BJ (cell line): Measurements from ENCODE around the gene BICD2. TPM values are rescaled to one million over a fixed set of nuclear protein-coding genes. Genes with fewer than 3 reads are reported as not detected.

Experiments
- CTCF ChIA-PET: fragments of 350-600 bp; formaldehyde crosslinking; extraction: SDS; loops from one replicate; lab custom pipeline; 2021; ENCODE audit warnings: antibody characterized with exemption, inconsistent platforms; lab: Yijun Ruan, JAX
- POLR2A ChIA-PET: fragments of 300-600 bp; sonication (Branson Sonifier 250); formaldehyde crosslinking; extraction: SDS; loops from one replicate; lab custom pipeline; 2021; ENCODE audit warnings: antibody characterized with exemption; lab: Charles Lee
- DNase-seq: peaks from one replicate; pipeline ENCODE4 v3.0.0-alpha.2; 2011; ENCODE audit warnings: low read depth
- H3K27me3 ChIP-seq: 2 replicates; pipeline ENCODE4 v1.6.0; 2011; ENCODE audit warnings: low read length; ENCODE audit not compliant: control insufficient read depth, insufficient read depth
- H3K36me3 ChIP-seq: 2 replicates; pipeline ENCODE4 v1.5.1; 2011; ENCODE audit warnings: low read length; ENCODE audit not compliant: control insufficient read depth, insufficient read depth
- H3K4me3 ChIP-seq: 2 replicates; pipeline ENCODE4 v1.5.1; 2011; ENCODE audit warnings: low read depth, mild to moderate bottlenecking, control low read depth, low read length
- polyA plus RNA-seq: library from polyadenylated mRNA; depleted of rRNA; stranded (reverse); fragments of >200 nt; gene quantifications from 2 replicates; pipeline ENCODE4 v1.2.3, GENCODE V29; 2011
- TF ChIP-seq, protein P1 (sequence below): IDR thresholded peaks from 2 replicates; pipeline ENCODE4 v1.5.1; 2011; ENCODE audit warnings: low read depth, mild to moderate bottlenecking, control low read depth, inconsistent platforms, low read length, moderate library complexity; ENCODE audit not compliant: insufficient read depth

The BICD2 gene
- polyA plus RNA-seq, 1 experiment: 11.6 TPM

DNA sequence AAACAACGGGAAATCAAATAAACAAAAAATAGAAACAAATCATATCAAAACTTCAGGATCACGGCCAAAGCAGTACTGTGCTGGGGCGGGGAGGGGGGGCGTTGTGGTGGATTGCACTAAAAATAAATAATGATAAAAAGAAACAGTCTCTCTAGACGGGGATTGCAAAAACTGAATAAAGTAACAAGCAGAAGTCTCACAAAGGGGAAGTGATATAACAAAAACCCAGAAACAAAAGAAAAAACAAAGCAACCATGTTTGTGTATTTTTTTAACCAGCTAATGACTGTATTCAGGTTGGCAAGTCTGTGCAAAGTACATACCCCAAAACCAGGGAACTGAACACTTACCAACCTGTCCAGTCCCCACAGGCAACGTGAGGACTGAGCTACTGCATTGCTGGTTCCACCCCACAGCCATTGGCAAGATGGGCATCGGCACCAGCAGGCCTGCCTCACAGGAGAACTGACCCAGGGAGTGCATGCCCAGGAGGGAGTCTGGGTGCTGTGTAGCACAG, 24.1 kb downstream of the BICD2 start:
- Histone ChIP-seq H3K36me3 (no peaks in the 10 kb centered on the region), H3K27me3 (no peaks in the 10 kb centered on the region), H3K4me3 (no peak overlapping the region)
- DNase-seq: no peak
- TF ChIP-seq, protein P1, sequence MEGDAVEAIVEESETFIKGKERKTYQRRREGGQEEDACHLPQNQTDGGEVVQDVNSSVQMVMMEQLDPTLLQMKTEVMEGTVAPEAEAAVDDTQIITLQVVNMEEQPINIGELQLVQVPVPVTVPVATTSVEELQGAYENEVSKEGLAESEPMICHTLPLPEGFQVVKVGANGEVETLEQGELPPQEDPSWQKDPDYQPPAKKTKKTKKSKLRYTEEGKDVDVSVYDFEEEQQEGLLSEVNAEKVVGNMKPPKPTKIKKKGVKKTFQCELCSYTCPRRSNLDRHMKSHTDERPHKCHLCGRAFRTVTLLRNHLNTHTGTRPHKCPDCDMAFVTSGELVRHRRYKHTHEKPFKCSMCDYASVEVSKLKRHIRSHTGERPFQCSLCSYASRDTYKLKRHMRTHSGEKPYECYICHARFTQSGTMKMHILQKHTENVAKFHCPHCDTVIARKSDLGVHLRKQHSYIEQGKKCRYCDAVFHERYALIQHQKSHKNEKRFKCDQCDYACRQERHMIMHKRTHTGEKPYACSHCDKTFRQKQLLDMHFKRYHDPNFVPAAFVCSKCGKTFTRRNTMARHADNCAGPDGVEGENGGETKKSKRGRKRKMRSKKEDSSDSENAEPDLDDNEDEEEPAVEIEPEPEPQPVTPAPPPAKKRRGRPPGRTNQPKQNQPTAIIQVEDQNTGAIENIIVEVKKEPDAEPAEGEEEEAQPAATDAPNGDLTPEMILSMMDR: no peak
- POLR2A ChIA-PET: no interaction called here
- CTCF ChIA-PET: interaction anchor here (1.0 kb wide), 1 partner anchor 25 kb away, joined by 3 read pairs; no protein-coding TSS in a partner anchor

DNA sequence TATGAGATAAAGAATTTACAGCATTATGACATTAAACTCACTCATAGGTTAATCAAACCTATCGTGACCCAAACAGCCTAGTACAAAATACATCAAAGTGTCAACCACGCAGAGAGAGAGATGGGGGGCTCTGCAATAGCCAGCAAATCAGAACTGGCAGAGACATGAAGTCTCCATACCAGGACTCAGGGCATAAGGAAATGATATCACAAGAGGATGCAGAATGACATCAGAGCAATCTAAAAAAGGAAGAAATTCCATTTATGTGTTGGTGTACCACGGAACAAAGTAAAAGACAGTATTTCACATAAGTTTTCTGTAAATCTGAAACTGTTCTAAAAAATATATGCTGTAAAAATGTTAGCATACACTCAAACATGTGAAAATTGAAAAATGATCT, 24.6 kb downstream of the BICD2 start:
- Histone ChIP-seq H3K27me3 (no peaks in the 10 kb centered on the region), H3K36me3 (no peaks in the 10 kb centered on the region), H3K4me3 (no peak overlapping the region)
- TF ChIP-seq, protein P1: no peak
- POLR2A ChIA-PET: no interaction called here
- no peak for DNase-seq
- CTCF ChIA-PET: interaction anchor here (1.0 kb wide), 1 partner anchor 24 kb away, joined by 3 read pairs; no protein-coding TSS in a partner anchor

GRCh38 chr9:92739346-92739970, 25.2 kb downstream of the BICD2 start:
- TF ChIP-seq, protein P1: no peak
- no peak for DNase-seq
- POLR2A ChIA-PET: no interaction called here

GRCh38 chr9:92738661-92739081, 26.0 kb downstream of the BICD2 start:
- no peaks in the 10 kb centered on the region for H3K36me3 ChIP-seq
- no peak for DNase-seq
- TF ChIP-seq, protein P1: no peak
- POLR2A ChIA-PET: no interaction called here
- no peak overlapping the region for H3K4me3 ChIP-seq
- H3K27me3 ChIP-seq: no peaks in the 10 kb centered on the region
- CTCF ChIA-PET: no interaction called here

More at GRCh38 chr9:92739346-92739970, 25.2 kb downstream of the BICD2 start:
- Histone ChIP-seq H3K4me3 (no peak overlapping the region), H3K27me3 (no peaks in the 10 kb centered on the region), H3K36me3 (no peaks in the 10 kb centered on the region)
- CTCF ChIA-PET: no interaction called here

DNA sequence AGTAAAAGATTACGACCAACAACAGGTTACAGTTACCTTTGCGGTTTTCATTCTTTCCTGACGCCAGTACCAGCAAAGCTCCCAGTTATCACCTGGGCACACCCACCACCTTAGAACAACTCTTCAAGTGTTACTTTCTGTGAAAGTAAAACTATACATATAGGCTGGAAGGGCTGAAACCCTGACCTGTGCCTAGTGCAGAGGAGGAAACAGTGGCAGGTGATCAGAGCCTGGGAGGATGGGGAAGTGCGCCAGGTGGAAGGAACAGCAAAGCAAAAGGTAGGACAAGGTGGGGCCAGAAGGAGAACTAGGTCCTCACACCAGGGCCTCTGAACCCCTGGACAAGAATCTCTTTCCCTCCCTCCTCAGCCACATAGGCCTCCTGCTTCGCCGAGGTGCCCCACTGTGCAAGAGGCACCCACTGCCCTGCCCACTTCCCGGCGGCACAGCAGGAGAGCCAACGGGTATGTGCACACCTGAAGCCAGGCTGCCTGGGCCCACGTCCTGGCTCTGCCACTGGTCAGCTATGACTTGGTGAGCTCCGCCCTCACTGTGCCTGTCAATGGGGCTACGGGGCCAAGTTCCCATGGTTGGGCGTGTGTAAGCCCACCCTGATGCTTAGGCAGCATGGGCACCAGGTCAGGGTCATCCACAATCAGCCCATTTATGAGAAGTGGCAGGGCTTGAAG, 26.9 kb downstream of the BICD2 start:
- no peak overlapping the region for H3K4me3 ChIP-seq
- POLR2A ChIA-PET: no interaction called here
- no peaks in the 10 kb centered on the region for H3K36me3 ChIP-seq
- no peaks in the 10 kb centered on the region for H3K27me3 ChIP-seq
- DNase-seq: no peak
- CTCF ChIA-PET: interaction anchor here (1.2 kb wide), 1 partner anchor 22 kb away, joined by 4 read pairs; no protein-coding TSS in a partner anchor
- TF ChIP-seq, protein P1: no peak
